Large intestine (tissue), 3 donors: ENCODE data around the gene CLCA1. TPM values are rescaled to one million over a fixed set of nuclear protein-coding genes. Genes with fewer than 3 reads are reported as not detected.
A peak's percentile ranks its signal among the peaks of the same experiment; 100 is the strongest.

Experiments
- DNase-seq, 2 donors: peaks; one replicate each; pipeline versions ENCODE4 v3.0.0 to v3.0.0-alpha.2; 2013
- H3K27ac ChIP-seq: one replicate; pipeline ENCODE4 v1.5.1; 2013; ENCODE audit warnings: low read length
- H3K27me3 ChIP-seq: 2 replicates; pipeline ENCODE4 v1.6.1; 2013; ENCODE audit warnings: low read length; ENCODE audit not compliant: control insufficient read depth, insufficient read depth
- H3K36me3 ChIP-seq: 2 replicates; pipeline ENCODE4 v1.6.1; 2013; ENCODE audit warnings: low read length; ENCODE audit not compliant: control insufficient read depth, insufficient read depth
- H3K4me1 ChIP-seq: one replicate; pipeline ENCODE4 v1.6.1; 2013; ENCODE audit warnings: low read length; ENCODE audit not compliant: control insufficient read depth, insufficient read depth
- H3K4me3 ChIP-seq: one replicate; pipeline ENCODE4 v1.5.1; 2013; ENCODE audit warnings: low read length
- H3K9me3 ChIP-seq: one replicate; pipeline ENCODE4 v1.6.1; 2013; ENCODE audit warnings: mild to moderate bottlenecking, low read depth, low read length, moderate library complexity; ENCODE audit not compliant: control insufficient read depth
- WGBS: methylation state at CpG from one replicate; pipeline ENCODE4 v1.1.5; 2013; ENCODE audit warnings: low lambda C conversion rate; ENCODE audit not compliant: insufficient coverage; 5-methylcytosine and 5-hydroxymethylcytosine counted together
- polyA plus RNA-seq: library from polyadenylated mRNA; unstranded; fragments of 120-200 nt; gene quantifications from one replicate; pipeline ENCODE4 v1.2.1, GENCODE V29; 2013

CLCA1 gene
- polyA plus RNA-seq, 1 donor = 2,132 TPM

DNA sequence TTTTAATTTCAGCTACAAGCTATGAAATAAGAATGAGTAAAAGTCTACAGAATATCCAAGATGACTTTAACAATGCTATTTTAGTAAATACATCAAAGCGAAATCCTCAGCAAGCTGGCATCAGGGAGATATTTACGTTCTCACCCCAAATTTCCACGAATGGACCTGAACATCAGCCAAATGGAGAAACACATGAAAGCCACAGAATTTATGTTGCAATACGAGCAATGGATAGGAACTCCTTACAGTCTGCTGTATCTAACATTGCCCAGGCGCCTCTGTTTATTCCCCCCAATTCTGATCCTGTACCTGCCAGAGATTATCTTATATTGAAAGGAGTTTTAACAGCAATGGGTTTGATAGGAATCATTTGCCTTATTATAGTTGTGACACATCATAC, 13.7 kb upstream of the CLCA1 start:
- H3K9me3 ChIP-seq = no peaks in the 10 kb centered on the region
- no peaks in the 10 kb centered on the region for H3K36me3 ChIP-seq
- peaks cover 3% of the 10 kb centered on the region for H3K27me3 ChIP-seq
- H3K4me3 ChIP-seq = no peak overlapping the region
- H3K4me1 ChIP-seq = no peaks in the 10 kb centered on the region
- no peak for DNase-seq
- H3K27ac ChIP-seq = no peak overlapping the region
- WGBS = 80% methylated on average over 2 of the region's 5 CpGs

- no peak overlapping the region for H3K4me3 ChIP-seq
- H3K27me3 ChIP-seq = peaks cover 3% of the 10 kb centered on the region
- H3K4me1 ChIP-seq = no peaks in the 10 kb centered on the region
- H3K9me3 ChIP-seq = no peaks in the 10 kb centered on the region
- DNase-seq = peak in 1 of 2 donors; percentile 32
- no peak overlapping the region for H3K27ac ChIP-seq
- no peaks in the 10 kb centered on the region for H3K36me3 ChIP-seq
- WGBS = no CpG with 5 or more reads among the region's 1 CpG
Measured at GRCh38 chr1:86460998-86461397, 7.7 kb upstream of the CLCA1 start.

GRCh38 chr1:86461482-86461881, 7.2 kb upstream of the CLCA1 start:
- Histone ChIP-seq H3K4me3 (no peak overlapping the region), H3K27me3 (peaks cover 3% of the 10 kb centered on the region), H3K9me3 (no peaks in the 10 kb centered on the region), H3K4me1 (no peaks in the 10 kb centered on the region), H3K36me3 (no peaks in the 10 kb centered on the region), H3K27ac (no peak overlapping the region)
- no CpG with 5 or more reads among the region's 3 CpGs for WGBS
- DNase-seq = no peak

DNA sequence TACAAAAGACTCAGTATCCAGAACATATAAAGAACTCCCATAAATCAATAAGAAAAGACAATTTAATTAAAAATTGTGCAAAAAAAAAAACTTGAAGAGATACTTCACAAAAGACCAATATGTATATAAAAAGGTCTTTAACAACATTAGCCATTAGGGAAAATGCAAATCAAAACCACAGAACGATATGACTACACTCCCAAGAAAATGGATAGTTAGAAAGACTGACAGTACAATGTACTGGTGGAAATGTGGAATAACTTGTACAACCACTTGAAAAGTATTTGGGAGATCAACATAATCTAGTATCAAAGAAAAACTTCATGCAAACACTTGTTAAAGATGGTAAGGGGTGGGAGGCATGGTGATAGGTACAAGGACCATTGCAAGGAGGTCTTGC, 3.9 kb upstream of the CLCA1 start:
- no peaks in the 10 kb centered on the region for H3K9me3 ChIP-seq
- no peaks in the 10 kb centered on the region for H3K4me1 ChIP-seq
- H3K36me3 ChIP-seq = no peaks in the 10 kb centered on the region
- no peak overlapping the region for H3K4me3 ChIP-seq
- no peaks in the 10 kb centered on the region for H3K27me3 ChIP-seq
- H3K27ac ChIP-seq = no peak overlapping the region
- 91% methylated on average over 1 of the region's 1 CpG for WGBS
- no peak for DNase-seq

DNA sequence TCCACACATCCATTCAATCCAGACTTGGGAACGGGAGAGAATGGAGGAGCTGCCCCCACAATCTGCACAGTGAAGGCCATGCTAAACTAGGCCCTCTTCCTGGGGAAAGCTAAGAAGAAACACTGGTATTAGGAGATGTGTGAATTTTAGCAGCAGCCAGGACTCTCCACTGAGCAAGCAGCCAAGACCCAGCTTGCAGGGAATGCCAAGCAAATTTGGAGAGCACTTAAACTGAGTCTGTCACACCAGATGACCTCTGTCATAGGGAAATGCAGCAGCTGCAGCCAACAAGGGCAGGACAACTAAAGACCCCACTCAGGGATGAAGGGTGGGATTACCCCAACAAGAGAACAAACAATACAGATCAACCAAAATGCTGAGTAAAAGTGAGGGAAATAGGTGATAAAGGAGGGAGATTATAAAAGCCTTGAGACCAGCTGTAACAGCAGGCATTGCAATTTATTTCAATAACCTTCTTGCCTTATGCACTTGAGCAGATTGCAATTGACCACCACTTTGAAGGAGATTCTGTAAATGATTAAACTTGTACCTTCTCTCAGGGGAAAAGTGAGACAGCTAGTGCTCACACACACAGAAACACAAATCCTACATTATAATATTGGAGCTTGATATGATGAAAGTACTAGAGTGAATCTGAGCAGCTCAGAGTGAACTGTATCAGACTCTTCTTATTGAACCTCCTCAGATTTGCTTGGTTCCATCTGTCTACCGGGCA, 2.5 kb upstream of the CLCA1 start:
- H3K9me3 ChIP-seq = no peaks in the 10 kb centered on the region
- H3K27ac ChIP-seq = no peak overlapping the region
- no peaks in the 10 kb centered on the region for H3K36me3 ChIP-seq
- DNase-seq = no peak
- no peak overlapping the region for H3K4me3 ChIP-seq
- no peaks in the 10 kb centered on the region for H3K27me3 ChIP-seq
- H3K4me1 ChIP-seq = no peaks in the 10 kb centered on the region
- no CpG with 5 or more reads among the region's 2 CpGs for WGBS

DNA sequence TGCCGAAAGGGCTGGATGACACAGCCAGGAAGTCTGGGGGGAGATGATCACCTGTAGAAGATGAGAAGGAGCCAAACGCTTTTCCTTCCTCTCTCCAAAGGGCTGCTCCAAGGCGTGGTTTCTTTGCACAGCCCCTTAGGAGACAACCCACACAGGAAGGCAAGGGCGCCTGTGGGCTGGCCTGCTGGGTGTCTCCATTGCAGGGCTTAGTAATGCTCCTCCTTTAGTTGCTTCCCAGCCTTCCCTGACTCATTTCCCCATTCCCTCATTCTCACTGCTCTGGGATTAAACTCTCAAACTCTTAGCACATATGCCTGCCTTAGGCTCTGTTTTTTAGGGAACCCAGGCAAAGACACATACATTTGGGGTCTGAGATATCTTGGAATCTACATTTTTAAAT, 1.7 kb upstream of the CLCA1 start:
- Histone ChIP-seq H3K27me3 (no peaks in the 10 kb centered on the region), H3K4me3 (no peak overlapping the region), H3K27ac (no peak overlapping the region), H3K4me1 (no peaks in the 10 kb centered on the region), H3K9me3 (no peaks in the 10 kb centered on the region), H3K36me3 (no peaks in the 10 kb centered on the region)
- DNase-seq = no peak
- WGBS = no CpG with 5 or more reads among the region's 4 CpGs

GRCh38 chr1:86470859-86471258, 2.1 kb downstream of the CLCA1 start:
- Histone ChIP-seq H3K9me3 (no peaks in the 10 kb centered on the region), H3K27me3 (no peaks in the 10 kb centered on the region), H3K4me1 (no peaks in the 10 kb centered on the region), H3K4me3 (peak overlapping the region; percentile 28), H3K36me3 (no peaks in the 10 kb centered on the region), H3K27ac (no peak overlapping the region)
- WGBS = no CpG with 5 or more reads among the region's 10 CpGs
- DNase-seq = no peak

GRCh38 chr1:86471291-86471690, 2.6 kb downstream of the CLCA1 start:
- no peak for DNase-seq
- Histone ChIP-seq H3K4me1 (no peaks in the 10 kb centered on the region), H3K4me3 (peak overlapping the region; percentile 28), H3K36me3 (no peaks in the 10 kb centered on the region), H3K27ac (no peak overlapping the region), H3K9me3 (no peaks in the 10 kb centered on the region), H3K27me3 (no peaks in the 10 kb centered on the region)

- Histone ChIP-seq H3K27ac (no peak overlapping the region), H3K27me3 (no peaks in the 10 kb centered on the region), H3K9me3 (no peaks in the 10 kb centered on the region), H3K36me3 (no peaks in the 10 kb centered on the region), H3K4me3 (peak overlapping the region; percentile 23), H3K4me1 (no peaks in the 10 kb centered on the region)
- WGBS = 86% methylated on average over 1 of the region's 4 CpGs
- no peak for DNase-seq
Measured at GRCh38 chr1:86472152-86472551, 3.4 kb downstream of the CLCA1 start.

DNA sequence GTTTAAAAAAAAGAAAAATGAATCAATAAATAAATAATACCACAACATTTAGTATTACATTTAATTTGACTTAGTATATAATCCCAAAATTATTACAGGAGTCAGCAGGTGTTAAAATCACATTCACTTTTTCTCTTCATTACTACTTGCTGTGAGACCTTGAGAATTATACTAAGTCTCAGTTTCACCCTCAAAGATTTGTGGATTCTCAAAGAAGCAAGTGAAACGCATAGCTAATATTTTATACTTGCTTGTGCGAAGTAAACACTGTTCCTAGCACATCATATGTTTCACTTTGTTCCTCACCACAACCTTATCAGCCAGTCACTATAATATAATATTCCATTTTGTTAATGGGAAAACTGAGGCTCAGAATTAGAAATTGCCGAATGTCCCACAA, 4.0 kb downstream of the CLCA1 start:
- H3K9me3 ChIP-seq = no peaks in the 10 kb centered on the region
- WGBS = no CpG with 5 or more reads among the region's 3 CpGs
- no peaks in the 10 kb centered on the region for H3K4me1 ChIP-seq
- H3K4me3 ChIP-seq = no peak overlapping the region
- no peak for DNase-seq
- H3K27me3 ChIP-seq = no peaks in the 10 kb centered on the region
- H3K27ac ChIP-seq = no peak overlapping the region
- H3K36me3 ChIP-seq = no peaks in the 10 kb centered on the region

DNA sequence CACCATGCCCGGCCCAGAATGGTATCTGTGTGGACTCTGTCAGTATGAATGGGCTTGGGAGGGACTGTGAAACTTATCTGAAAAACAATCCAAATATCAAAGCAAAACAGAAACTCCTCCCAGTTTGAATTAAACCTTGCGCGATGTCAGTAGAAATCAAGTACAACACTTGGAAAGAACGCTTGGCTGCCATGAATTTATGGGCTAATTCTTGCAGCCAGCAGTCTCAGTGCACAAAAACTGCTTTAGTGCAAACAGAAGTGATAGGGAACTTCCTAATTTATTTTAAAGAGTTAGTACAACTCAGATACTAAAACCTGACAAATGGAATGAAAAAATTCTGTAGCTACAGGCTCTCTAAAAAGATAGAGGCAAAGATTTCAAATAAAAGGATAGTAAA, 8.5 kb downstream of the CLCA1 start:
- H3K36me3 ChIP-seq = no peaks in the 10 kb centered on the region
- DNase-seq = no peak
- H3K9me3 ChIP-seq = no peaks in the 10 kb centered on the region
- H3K4me3 ChIP-seq = no peak overlapping the region
- no peaks in the 10 kb centered on the region for H3K27me3 ChIP-seq
- no peaks in the 10 kb centered on the region for H3K4me1 ChIP-seq
- no peak overlapping the region for H3K27ac ChIP-seq
- 84% methylated on average over 3 of the region's 4 CpGs for WGBS
